ENCODE results near the gene FAM133A. TPM values are rescaled to one million over a fixed set of nuclear protein-coding genes. Genes with fewer than 3 reads are reported as not detected.
A peak's percentile ranks its signal among the peaks of the same experiment; 100 is the strongest.

FAM133A gene
- total RNA-seq, 1 donor from 2014 or later = 0.18 TPM

DNA sequence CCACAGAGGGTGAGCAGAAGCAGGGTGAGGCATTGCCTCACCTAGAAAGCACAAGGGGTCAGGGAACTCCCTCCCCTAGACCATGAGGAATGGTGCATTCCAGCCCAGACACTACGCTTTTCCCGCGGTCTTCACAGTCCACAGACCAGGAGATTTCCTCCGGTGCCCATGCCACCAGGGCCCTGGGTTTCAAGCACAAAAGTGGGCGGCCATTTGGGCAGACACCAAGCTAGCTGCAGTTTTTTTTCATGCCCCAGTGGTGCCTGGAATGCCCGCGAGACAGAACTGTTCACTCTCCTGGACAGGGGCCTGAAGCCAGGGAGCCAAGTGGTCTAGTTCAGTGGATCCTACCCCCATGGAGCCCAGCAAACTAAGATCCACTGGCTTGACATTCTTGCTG is 13.4 kb upstream of the FAM133A start:
- Histone ChIP-seq H3K27me3 (ENCODE audit: insufficient read depth, low read length) (no peaks in the 10 kb centered on the region), H3K27ac (ENCODE audit: low read depth, low read length) (no peak overlapping the region), H3K4me1 (ENCODE audit: insufficient read depth, low read length) (no peaks in the 10 kb centered on the region), H3K36me3 (ENCODE audit: insufficient read depth, low read length) (no peaks in the 10 kb centered on the region), H3K79me2 (ENCODE audit: insufficient read depth, low read length) (no peaks in the 10 kb centered on the region), H4K20me1 (ENCODE audit: insufficient read depth, low read length) (no peaks in the 10 kb centered on the region), H3K9ac (ENCODE audit: low read length) (no peak overlapping the region), H2AFZ (ENCODE audit: low read depth, low read length) (no peak overlapping the region), H3K4me3 (ENCODE audit: insufficient read depth, low read depth, low read length) (no peak overlapping the region), H3K4me2 (ENCODE audit: low read length) (no peak overlapping the region), H3K9me3 (ENCODE audit: insufficient read depth, low read depth, low read length) (no peaks in the 10 kb centered on the region)
- H3K27me3 Mint-ChIP-seq (ENCODE audit: low read depth, unreplicated experiment) = no peaks in the 10 kb centered on the region
- no peaks in the 10 kb centered on the region for H3K36me3 Mint-ChIP-seq (ENCODE audit: low read depth, unreplicated experiment)
- TF ChIP-seq, protein P1, sequence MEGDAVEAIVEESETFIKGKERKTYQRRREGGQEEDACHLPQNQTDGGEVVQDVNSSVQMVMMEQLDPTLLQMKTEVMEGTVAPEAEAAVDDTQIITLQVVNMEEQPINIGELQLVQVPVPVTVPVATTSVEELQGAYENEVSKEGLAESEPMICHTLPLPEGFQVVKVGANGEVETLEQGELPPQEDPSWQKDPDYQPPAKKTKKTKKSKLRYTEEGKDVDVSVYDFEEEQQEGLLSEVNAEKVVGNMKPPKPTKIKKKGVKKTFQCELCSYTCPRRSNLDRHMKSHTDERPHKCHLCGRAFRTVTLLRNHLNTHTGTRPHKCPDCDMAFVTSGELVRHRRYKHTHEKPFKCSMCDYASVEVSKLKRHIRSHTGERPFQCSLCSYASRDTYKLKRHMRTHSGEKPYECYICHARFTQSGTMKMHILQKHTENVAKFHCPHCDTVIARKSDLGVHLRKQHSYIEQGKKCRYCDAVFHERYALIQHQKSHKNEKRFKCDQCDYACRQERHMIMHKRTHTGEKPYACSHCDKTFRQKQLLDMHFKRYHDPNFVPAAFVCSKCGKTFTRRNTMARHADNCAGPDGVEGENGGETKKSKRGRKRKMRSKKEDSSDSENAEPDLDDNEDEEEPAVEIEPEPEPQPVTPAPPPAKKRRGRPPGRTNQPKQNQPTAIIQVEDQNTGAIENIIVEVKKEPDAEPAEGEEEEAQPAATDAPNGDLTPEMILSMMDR (IDR thresholded peaks at IDR 0.05; ENCODE audit: insufficient read depth, low read depth, low read length) = no peak
- TF ChIP-seq EZH2 (IDR thresholded peaks at IDR 0.05; ENCODE audit: insufficient read depth, low read length) = no peak
- no peak for FAIRE-seq
- H3K4me1 Mint-ChIP-seq (ENCODE audit: low read depth, unreplicated experiment) = no peaks in the 10 kb centered on the region
- no peak overlapping the region for H3K4me3 Mint-ChIP-seq (ENCODE audit: unreplicated experiment)
- no peak overlapping the region for H3K27ac Mint-ChIP-seq (ENCODE audit: unreplicated experiment)
- DNase-seq (ENCODE audit: low read depth) = no peak
- no peaks in the 10 kb centered on the region for H3K9me3 Mint-ChIP-seq (ENCODE audit: unreplicated experiment)

DNA sequence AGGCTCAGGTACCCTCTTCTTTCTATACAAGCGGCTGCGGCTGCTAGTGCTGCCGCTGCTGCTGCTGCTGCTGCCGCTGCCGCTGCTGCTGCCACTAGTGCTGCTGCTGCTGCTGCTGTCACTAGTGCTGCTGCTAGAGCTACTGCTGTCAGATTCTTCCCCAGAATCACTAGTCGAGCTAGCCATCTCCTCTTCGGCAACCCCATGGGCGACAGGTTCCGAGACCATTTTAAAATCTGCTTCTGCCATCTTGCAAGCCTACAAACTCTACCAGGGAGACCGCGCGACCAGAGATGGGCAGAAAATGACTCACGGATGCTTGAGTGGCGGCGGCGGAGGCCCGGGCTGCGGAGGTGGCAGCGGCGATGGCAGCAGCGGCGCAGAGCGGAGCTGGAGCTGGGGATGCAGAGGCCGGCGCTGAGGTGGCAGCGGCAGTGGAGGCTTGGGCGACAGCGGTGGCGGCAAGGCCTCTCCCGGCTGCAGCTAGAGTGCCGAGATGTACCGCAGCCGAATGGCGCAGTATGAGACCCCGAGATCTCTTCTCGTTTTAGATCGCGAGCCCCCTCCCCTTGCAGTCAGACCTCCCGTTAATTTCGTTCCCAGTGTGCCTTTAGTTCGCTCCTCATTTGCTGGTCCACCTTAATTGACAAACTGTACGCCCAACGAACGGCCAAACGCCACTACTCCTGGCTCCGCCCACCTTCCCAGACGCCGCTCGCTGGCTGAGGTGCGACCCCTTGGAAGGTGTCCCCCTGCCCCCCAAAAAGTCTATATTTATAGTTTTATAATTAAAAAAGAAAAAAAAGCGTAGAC is 744 bp upstream of the FAM133A start, which contains the start of gene NAP1L3:
TSS of gene NAP1L3 (minus strand) at position 523 of the 813 bp plus-strand sequence. CDS start at position 249, 274 bp downstream.
- peaks cover 7% of the 10 kb centered on the region for H3K79me2 ChIP-seq (ENCODE audit: insufficient read depth, low read length)
- peak within 1 kb of the TSS; percentile 86 for H3K9ac ChIP-seq (ENCODE audit: low read length)
- no peaks in the 10 kb centered on the region for H3K36me3 ChIP-seq (ENCODE audit: insufficient read depth, low read length)
- TF ChIP-seq, protein P1 (IDR thresholded peaks at IDR 0.05; ENCODE audit: insufficient read depth, low read depth, low read length) = no peak
- no peak for TF ChIP-seq EZH2 (IDR thresholded peaks at IDR 0.05; ENCODE audit: insufficient read depth, low read length)
- Mint-ChIP-seq H3K4me1 (ENCODE audit: low read depth, unreplicated experiment) (no peaks in the 10 kb centered on the region), H3K27ac (ENCODE audit: unreplicated experiment) (peak within 1 kb of the TSS; percentile 88), H3K36me3 (ENCODE audit: low read depth, unreplicated experiment) (no peaks in the 10 kb centered on the region), H3K9me3 (ENCODE audit: unreplicated experiment) (no peaks in the 10 kb centered on the region), H3K27me3 (ENCODE audit: low read depth, unreplicated experiment) (no peaks in the 10 kb centered on the region), H3K4me3 (ENCODE audit: unreplicated experiment) (peak within 1 kb of the TSS; percentile 95)
- peak within 1 kb of the TSS; percentile 77 for H2AFZ ChIP-seq (ENCODE audit: low read depth, low read length)
- DNase-seq (ENCODE audit: low read depth) = peak; percentile 83
- H3K4me3 ChIP-seq (ENCODE audit: insufficient read depth, low read depth, low read length) = peak within 1 kb of the TSS; percentile 71
- H4K20me1 ChIP-seq (ENCODE audit: insufficient read depth, low read length) = no peaks in the 10 kb centered on the region
- no peaks in the 10 kb centered on the region for H3K9me3 ChIP-seq (ENCODE audit: insufficient read depth, low read depth, low read length)
- FAIRE-seq = peak; percentile 98
- peak within 1 kb of the TSS; percentile 89 for H3K4me2 ChIP-seq (ENCODE audit: low read length)
- peaks cover 3% of the 10 kb centered on the region for H3K4me1 ChIP-seq (ENCODE audit: insufficient read depth, low read length)
- H3K27me3 ChIP-seq (ENCODE audit: insufficient read depth, low read length) = no peaks in the 10 kb centered on the region
- H3K27ac ChIP-seq (ENCODE audit: low read depth, low read length) = peak within 1 kb of the TSS; percentile 70

DNA sequence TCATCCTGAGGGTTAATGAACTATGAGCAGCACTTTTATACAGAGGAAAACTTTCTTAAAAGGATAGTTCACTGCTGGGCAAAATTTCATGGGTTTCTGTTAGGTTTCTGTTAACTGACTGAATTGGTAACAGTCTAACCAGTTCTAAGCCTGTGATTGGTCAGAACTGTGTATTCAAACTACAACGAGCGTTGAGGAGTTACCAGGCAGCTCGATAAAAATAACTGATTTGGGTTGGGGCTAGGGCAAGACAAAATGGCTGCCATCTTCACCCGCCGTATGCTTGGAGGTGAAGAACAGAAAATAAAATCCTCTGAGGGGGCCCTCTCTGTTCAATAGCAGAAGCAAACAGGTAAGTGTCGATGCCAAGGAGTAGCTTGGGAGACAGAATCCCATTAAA is 22.0 kb downstream of the FAM133A start:
- no peaks in the 10 kb centered on the region for H3K9me3 ChIP-seq (ENCODE audit: insufficient read depth, low read depth, low read length)
- Mint-ChIP-seq H3K27me3 (ENCODE audit: low read depth, unreplicated experiment) (no peaks in the 10 kb centered on the region), H3K4me3 (ENCODE audit: unreplicated experiment) (no peak overlapping the region), H3K27ac (ENCODE audit: unreplicated experiment) (no peak overlapping the region), H3K36me3 (ENCODE audit: low read depth, unreplicated experiment) (no peaks in the 10 kb centered on the region), H3K9me3 (ENCODE audit: unreplicated experiment) (no peaks in the 10 kb centered on the region), H3K4me1 (ENCODE audit: low read depth, unreplicated experiment) (no peaks in the 10 kb centered on the region)
- H3K4me2 ChIP-seq (ENCODE audit: low read length) = no peak overlapping the region
- no peak overlapping the region for H3K27ac ChIP-seq (ENCODE audit: low read depth, low read length)
- DNase-seq (ENCODE audit: low read depth) (no peak), FAIRE-seq (no peak)
- H3K4me3 ChIP-seq (ENCODE audit: insufficient read depth, low read depth, low read length) = no peak overlapping the region
- TF ChIP-seq, protein P1 (IDR thresholded peaks at IDR 0.05; ENCODE audit: insufficient read depth, low read depth, low read length) = no peak
- TF ChIP-seq EZH2 (IDR thresholded peaks at IDR 0.05; ENCODE audit: insufficient read depth, low read length) = no peak
- H3K27me3 ChIP-seq (ENCODE audit: insufficient read depth, low read length) = no peaks in the 10 kb centered on the region
- no peaks in the 10 kb centered on the region for H4K20me1 ChIP-seq (ENCODE audit: insufficient read depth, low read length)
- no peaks in the 10 kb centered on the region for H3K36me3 ChIP-seq (ENCODE audit: insufficient read depth, low read length)
- no peak overlapping the region for H3K9ac ChIP-seq (ENCODE audit: low read length)
- H3K79me2 ChIP-seq (ENCODE audit: insufficient read depth, low read length) = no peaks in the 10 kb centered on the region
- no peak overlapping the region for H2AFZ ChIP-seq (ENCODE audit: low read depth, low read length)
- H3K4me1 ChIP-seq (ENCODE audit: insufficient read depth, low read length) = no peaks in the 10 kb centered on the region
